Hepatocyte (in vitro differentiated cells): ENCODE measurements around the gene PRDM10.
"Not testable (repeated sequence)": the region's sequence is repeated elsewhere in the genome, so short reads cannot be mapped to it uniquely, and the experiment has no call there.

Source experiments
- CTCF ChIP-seq: fragments of 200-600 bp; sonication (generic); IDR thresholded peaks from 2 replicates; pipeline ENCODE4 v1.5.1; 2016; ENCODE audit warnings: antibody characterized with exemption, mild to moderate bottlenecking; ENCODE audit not compliant: poor library complexity
- EZH2 ChIP-seq: fragments of 200-600 bp; sonication (generic); IDR thresholded peaks from 2 replicates; pipeline ENCODE4 v1.6.1; 2016; ENCODE audit warnings: antibody characterized with exemption, mild to moderate bottlenecking, borderline replicate concordance
- EZH2phosphoT487 ChIP-seq: fragments of 200-600 bp; sonication (generic); IDR thresholded peaks from one replicate; pipeline ENCODE4 v1.6.1; 2018; ENCODE audit warnings: antibody characterized with exemption, mild to moderate bottlenecking, low read depth, moderate library complexity; ENCODE audit not compliant: unreplicated experiment, severe bottlenecking

GRCh38 chr11:129868626-129869025 is 134.0 kb downstream of the PRDM10 start:
- TF ChIP-seq CTCF, EZH2, EZH2phosphoT487: not testable (repeated sequence)
